GM19467 (cell line): ENCODE measurements around the gene EGFR.

Experiments used
- ATAC-seq: cut with Tn5 transposase; IDR thresholded peaks from one replicate; pipeline ENCODE4 v1.9.1; 2021; ENCODE audit warnings: mild to moderate bottlenecking, moderate library complexity; ENCODE audit not compliant: unreplicated experiment

EGFR gene

DNA sequence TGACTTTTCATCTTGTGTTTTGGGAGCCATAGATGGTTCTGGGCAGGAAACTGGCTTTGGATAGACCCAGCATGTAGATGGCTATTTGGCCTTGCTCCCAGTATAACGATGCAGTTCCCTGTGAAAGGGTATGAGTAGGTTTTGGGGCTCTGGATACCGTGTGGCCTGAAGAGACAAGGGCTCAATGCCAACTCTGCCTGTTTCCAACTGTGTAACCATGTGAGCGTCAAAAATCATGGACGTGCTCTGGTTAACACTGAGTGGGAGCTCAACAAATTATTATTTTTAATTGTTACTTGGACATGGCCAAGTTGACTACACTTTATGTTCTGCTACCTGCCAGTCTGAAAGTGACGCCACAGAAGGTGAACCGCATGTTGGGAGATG lies 41.8 kb downstream of the EGFR start:
- no peak for ATAC-seq

- no peak for ATAC-seq
Observed at GRCh38 chr7:55061726-55062499, 43.1 kb downstream of the EGFR start.

DNA sequence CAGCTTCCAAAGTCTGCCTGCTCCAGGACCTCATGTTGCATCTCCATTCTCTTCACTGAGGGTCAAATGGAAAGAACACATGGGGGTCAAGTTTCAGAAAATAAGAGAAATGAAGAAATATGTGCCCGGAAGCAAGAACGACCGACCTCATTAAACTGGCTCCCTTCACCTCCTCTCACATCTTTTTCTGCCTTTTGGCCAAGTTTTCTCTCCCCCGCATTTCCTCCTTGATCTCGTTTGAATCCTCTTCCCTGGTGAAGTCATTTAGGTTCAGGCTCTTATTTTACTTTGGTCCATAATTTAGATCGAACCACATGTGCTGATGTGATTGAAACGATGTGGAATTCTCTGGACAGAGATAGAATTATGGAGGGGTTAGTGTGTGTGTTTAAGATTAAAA lies 44.2 kb downstream of the EGFR start:
- ATAC-seq = no peak

DNA sequence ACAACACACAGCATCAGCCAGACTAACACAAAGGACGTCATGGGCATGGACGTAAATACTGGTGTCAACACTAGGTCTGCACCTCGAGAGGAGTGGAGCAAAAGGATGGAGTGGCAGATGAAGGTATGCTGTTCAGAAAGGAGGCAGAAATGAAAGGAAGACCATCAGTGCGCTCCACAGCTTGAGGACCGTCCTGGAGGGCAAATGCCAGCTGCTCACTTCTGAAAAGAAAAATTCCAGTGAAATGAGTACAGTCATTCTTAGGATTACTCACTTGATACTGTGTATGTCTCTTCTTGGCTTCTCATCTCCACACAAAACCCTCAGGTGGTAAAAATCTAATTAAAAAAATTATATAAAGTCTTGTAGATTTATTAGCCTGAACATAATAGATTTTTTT lies 44.8 kb downstream of the EGFR start:
- ATAC-seq = no peak

- no peak for ATAC-seq
Observed at GRCh38 chr7:55065079-55065478, 46.3 kb downstream of the EGFR start.

DNA sequence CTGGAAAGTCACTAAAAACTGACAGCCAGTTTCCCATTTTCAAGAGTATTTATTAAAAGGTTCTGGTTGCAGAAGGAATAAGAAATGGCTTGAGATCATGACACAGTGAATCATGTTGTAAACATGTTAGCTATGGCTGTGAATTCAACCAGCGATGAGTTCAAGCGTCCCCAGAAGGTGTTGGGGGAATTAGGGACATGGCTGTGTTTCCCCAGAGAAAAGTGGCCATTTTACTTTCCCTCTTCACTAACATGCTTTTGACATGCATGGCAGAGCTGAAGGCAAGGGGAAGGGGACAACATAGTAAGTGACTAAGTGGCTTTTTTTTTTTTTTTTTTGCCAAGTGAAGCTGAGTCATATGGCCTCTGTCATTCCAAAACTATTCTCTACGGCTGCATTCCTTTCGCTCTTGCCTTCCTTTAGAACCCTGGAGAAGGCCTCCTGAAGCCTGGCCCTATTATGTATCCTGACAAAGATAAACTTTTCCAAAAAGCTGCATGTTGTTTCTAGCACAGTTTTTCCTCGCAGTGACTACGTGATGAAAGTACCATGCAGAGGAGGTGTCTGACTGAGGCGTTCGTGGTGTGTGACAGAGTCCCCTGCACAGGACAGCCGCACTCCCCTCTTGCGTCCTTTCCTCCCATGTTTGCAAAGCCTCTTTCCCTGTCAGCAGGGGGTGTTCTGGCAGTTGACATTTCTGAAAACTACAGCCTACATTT lies 46.9 kb downstream of the EGFR start:
- no peak for ATAC-seq

GRCh38 chr7:55066524-55066923 lies 47.7 kb downstream of the EGFR start:
- ATAC-seq = no peak

DNA sequence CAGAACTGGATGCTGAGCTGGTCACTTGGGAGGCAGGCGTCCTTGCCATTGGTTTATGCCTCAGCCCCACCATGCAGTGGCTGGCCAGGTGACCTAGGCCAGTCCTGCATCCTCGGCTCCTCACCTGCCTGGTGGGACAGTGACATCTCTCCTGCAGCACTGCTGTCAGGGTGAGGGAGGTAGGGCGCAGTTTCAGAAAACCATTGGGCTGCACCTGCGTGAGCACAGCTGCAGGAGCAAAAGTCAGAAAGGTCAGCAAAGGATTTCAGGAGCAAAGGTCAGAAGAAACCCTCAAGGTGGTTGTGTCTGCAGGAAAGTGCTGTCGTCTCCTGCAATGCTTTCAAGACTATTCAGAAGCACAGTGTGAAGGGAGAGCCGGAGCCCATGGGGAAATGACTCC lies 48.1 kb downstream of the EGFR start:
- ATAC-seq = no peak

DNA sequence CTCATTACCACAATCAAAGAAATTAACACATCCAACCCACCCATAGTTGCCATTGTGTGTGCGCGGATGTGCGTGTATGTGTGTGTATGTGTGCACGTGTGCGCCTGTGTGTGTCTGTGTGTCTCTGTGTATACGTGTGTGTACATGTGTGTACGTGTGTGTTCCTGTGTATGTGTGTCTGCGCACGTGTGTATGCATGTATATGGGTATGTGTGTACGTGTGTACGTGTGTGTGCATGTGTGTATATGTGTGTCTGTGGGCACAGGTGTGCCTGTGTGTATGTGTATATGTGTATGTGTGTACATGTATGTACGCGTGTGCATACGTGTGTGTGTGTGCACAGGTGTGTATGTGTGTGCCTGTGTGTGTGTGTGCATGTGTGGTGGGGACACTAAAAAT lies 48.9 kb downstream of the EGFR start:
- ATAC-seq = no peak

DNA sequence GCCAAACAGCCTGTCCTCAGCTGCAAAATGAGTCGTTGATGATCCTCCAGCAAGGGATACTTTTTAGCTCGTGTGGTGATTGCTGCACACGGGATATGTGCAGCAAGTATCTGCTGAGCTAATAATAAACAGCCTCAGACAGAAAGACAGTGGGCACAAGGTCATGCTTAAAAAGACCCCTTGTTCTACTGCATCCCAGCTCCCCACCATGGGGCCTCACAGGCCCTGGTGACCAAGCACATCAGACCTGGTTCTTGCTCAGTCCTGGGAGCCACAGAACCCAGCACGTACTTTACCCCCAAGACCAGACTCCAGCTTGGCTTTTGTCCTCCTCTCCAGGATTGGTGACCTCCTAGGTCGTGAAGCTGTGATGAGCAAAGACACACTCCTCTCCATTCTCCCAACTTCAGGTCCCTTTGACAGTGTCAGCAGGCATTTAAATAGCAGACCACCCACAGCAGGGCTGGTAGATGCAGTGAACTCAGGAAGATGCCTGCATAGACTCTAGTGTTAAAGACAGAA lies 50.5 kb downstream of the EGFR start:
- no peak for ATAC-seq

- ATAC-seq = no peak
Observed at GRCh38 chr7:55070271-55070743, 51.5 kb downstream of the EGFR start.

GRCh38 chr7:55070854-55071253 lies 52.0 kb downstream of the EGFR start:
- ATAC-seq = no peak

GRCh38 chr7:55071411-55072175 lies 52.8 kb downstream of the EGFR start:
- no peak for ATAC-seq

GRCh38 chr7:55072251-55072650 lies 53.4 kb downstream of the EGFR start:
- ATAC-seq = no peak

- ATAC-seq = peak; percentile 48
Observed at GRCh38 chr7:55073051-55073511, 54.3 kb downstream of the EGFR start.

DNA sequence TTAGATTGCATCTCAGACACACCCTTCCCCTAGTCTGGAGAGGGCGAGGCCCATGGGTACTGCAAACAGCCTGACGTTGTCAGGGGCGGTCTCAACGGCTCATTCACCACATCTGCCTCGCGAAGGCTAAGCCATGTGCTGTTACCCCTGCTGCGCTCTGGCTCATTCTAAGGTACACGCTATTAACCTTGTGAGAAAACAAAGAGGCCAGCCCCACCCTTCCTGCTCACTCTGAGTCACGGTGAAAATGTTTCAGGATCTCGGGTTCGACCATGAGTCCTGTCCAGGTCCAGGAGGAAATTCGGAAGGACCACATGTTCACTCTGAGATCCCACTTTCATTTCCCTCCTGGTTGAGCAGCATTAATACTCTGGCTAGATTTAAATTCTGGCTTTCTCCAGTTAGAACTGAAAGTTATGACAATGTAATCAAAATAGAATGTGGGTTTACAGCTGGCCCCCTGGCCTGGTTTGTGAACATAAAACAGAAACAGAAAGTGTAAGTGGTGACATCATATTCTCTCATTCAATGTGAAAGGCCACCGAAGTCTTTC lies 55.2 kb downstream of the EGFR start:
- ATAC-seq = peak; percentile 89

DNA sequence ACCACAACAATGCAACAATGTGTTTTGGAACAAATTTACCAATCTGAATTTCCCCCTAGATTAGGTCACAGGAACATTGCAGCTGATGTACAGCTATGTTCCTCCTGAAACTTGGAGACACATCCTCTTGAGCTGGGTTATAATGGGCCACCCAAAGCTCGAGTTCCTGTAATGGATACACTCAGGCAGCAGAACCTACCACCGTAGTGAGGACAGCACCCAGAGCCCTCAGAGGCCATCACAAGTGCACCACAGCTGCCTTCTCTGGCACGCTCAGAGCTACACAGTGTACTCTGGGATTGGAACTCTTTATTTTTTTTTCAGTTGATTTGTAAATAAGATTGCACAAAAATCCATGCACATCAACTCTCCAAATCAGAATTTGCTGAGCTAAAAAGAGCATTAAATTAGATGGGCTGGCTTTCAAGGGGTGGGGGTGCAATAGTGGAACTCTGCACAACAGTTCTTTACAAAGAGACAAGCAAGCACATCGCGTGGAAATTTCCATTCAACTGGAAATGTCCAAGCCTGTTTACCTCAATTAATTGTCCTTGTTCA lies 56.7 kb downstream of the EGFR start:
- ATAC-seq = no peak

DNA sequence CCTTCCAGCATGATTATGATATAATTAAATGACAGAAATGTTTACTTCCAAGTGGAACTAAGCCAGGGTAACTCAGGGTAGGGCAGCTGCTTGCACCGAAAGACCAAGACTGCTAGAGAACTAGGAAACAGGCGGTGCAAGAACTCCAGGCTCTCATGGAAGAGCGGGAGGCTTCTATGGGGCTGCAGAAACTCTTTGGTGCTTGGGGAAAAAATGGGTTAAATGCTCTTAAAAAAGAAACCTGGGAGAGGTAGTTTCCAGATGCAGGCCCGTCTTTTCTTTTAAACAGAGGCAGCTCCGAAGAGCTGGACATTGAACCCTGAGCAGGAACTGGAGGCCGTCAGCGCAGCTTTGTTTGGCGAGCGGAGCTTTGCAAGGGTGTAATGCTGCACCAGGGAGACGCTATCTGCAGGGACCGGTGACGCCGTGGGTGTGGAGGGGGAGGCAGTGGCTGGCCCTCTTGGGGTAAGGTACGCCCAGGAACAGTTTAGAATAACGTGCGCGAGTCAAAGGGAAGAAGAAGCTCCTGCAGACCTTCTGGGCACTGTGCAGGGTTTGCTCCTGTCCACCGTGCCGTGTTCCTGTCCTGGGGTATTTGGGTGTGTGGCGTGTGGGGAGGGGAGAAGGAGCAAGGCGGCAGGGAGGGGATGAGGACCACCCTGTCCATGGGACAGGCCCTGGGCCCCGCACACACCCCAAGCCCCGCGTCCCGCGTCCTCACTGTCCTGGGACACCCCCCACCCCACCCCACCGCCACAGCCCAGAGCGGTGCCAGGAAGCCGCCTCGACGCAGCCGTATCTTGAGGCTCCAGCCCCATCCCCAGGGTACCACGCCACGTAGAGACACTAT lies 59.0 kb downstream of the EGFR start:
- no peak for ATAC-seq

DNA sequence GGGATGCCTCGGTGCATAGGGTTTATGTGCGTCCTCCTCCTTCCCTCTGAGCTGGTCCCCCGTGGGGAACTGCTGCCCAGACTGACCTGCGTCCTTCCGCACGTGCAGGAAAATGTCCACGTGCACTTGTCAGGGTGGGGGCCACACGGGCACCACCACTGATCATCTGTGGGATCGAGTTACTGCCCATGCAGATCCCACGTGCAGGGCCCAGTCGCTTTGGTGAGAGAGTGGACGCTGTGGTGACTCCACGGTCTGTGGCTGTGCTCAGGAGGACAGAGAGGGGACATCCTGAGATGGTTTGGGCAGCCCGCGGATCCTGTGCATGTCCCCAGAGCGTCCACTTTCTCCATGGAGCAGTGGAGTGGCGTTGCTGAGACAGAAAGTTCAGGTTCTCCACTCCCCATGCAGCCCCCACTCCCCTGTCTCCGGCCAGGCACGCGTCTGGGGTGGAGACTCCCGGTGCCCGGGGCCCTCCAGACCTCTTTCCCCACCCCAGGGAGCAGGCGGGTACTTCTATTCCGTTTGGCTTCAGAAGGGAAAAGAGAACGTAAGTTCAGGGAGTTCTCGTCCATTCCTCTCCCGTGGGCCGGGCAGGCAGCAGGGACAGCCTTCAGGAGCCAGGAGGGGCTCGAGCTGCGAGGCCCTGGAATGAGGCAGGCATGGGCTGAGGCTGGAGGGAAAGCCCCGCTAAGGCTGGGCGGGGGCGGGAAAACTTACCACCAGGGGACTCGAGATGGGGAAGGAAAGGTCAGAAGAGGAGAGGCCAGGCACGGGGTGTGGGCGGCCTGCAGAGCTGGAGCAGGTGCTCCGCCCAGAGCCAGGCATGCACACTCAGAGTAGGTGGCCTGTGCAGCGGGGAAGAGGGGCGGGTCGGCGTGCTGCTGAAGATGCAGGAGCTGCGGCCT lies 59.9 kb downstream of the EGFR start:
- no peak for ATAC-seq
